ENCODE results near the gene SUMF2. TPM values are rescaled to one million over a fixed set of nuclear protein-coding genes. Genes with fewer than 3 reads are reported as not detected.

The SUMF2 gene
- total and polyA plus RNA-seq, 2 of the 13 experiments (the other 11 are each of a cell fraction or from before 2014, with no cell fraction given) = 48.9 to 54.4 TPM

DNA sequence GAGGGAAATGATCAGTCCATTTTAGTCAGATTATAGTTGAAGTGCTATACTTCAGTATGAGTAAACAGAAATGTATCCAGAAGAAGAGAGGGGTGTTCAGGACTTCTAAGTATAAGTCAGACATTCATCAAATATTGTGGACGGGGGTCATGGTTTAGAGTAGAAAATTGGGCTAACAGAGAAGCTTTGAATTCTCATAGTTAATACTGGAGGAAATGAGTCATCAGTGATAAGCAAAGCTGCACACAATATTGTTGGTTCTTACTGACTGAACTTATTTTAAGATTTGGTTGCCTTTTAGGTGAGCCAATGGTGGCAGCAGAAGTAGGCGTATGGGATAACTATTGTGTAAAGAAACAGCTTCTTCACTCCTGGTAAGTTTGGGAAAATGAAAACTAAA is 1.7 kb upstream of the SUMF2 start (continued):
- TF ChIP-seq, protein P1, sequence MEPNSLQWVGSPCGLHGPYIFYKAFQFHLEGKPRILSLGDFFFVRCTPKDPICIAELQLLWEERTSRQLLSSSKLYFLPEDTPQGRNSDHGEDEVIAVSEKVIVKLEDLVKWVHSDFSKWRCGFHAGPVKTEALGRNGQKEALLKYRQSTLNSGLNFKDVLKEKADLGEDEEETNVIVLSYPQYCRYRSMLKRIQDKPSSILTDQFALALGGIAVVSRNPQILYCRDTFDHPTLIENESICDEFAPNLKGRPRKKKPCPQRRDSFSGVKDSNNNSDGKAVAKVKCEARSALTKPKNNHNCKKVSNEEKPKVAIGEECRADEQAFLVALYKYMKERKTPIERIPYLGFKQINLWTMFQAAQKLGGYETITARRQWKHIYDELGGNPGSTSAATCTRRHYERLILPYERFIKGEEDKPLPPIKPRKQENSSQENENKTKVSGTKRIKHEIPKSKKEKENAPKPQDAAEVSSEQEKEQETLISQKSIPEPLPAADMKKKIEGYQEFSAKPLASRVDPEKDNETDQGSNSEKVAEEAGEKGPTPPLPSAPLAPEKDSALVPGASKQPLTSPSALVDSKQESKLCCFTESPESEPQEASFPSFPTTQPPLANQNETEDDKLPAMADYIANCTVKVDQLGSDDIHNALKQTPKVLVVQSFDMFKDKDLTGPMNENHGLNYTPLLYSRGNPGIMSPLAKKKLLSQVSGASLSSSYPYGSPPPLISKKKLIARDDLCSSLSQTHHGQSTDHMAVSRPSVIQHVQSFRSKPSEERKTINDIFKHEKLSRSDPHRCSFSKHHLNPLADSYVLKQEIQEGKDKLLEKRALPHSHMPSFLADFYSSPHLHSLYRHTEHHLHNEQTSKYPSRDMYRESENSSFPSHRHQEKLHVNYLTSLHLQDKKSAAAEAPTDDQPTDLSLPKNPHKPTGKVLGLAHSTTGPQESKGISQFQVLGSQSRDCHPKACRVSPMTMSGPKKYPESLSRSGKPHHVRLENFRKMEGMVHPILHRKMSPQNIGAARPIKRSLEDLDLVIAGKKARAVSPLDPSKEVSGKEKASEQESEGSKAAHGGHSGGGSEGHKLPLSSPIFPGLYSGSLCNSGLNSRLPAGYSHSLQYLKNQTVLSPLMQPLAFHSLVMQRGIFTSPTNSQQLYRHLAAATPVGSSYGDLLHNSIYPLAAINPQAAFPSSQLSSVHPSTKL (CRISPR knock-in tag; IDR thresholded peaks at IDR 0.05) = 0 out of 2 replicates have a peak, but pooled peaks have one; percentile 35
- TF ChIP-seq MXI1 (IDR thresholded peaks at IDR 0.05; ENCODE audit: borderline replicate concordance, low read depth, low read length) = no peak
- TF ChIP-seq ZSCAN12 (CRISPR knock-in tag; IDR thresholded peaks at IDR 0.05) = no peak
- peak; percentile 80 for TF ChIP-seq FOSL2 (CRISPR knock-in tag; IDR thresholded peaks at IDR 0.05)
- no peak for TF ChIP-seq ZNF792 (CRISPR knock-in tag; IDR thresholded peaks at IDR 0.05)
- TF ChIP-seq FOSL1 (CRISPR knock-in tag; IDR thresholded peaks at IDR 0.05; ENCODE audit: borderline replicate concordance) = peak; percentile 53; the same call in 1 of the 2 replicates
- 0 out of 2 replicates have a peak, but pooled peaks have one; percentile 32 for TF ChIP-seq MED1 (CRISPR knock-in tag; IDR thresholded peaks at IDR 0.05)

DNA sequence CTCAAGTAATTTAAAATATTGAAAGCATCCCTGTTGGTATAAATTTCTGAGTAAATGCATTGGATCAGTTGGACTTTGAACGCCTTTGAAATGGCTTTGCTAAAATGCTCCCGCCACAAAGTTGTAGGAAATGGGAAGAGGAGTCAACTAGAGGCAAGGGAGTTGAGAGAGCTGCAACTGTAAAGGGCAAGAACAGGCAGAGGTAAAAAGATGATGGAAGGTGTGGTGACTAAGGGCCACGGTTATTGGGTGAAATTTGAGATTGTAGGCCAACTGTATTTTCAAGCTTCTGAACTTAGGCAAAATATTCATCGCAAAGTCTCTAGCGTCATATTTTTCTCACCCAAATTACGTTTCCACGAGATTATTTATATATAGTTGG is 595 bp upstream of the SUMF2 start:
- POLR2A ChIA-PET = interaction anchor here (2.0 to 6.7 kb wide), 8 partner anchors 10 to 98 kb away, joined by 8 to 144 read pairs (median 20); partner anchors contain the start of genes CCT6A, CHCHD2, NIPSNAP2 and PSPH
- intact Hi-C loops (cut with micrococcal nuclease; ENCODE audit: unreplicated experiment) = loop anchor here (2.0 kb wide), 1 partner anchor 35 kb away; no protein-coding TSS in a partner anchor
- FAIRE-seq (no peak), ATAC-seq (0 out of 3 replicates have a peak, but pooled peaks have one; percentile 3), DNase-seq (ENCODE audit: low spot score) (peak; percentile 54)
- H3K4me3 ChIP-seq (replicated peaks in 1 of 3; ENCODE audit: insufficient read depth in 1 of 3, low read depth in 2 of 3, low read length in 3 of 3) = peak overlapping the region in 2 of 3 experiments; percentile 15 to 91; a peak in 1 of 6 replicates
- H4K20me1 ChIP-seq (ENCODE audit: insufficient read depth, low read length) = peaks cover 4% of the 10 kb centered on the region; the same call in 1 of the 2 replicates
- H3K36me3 ChIP-seq (replicated peaks in 1 of 2; ENCODE audit: control insufficient read depth in 1 of 2, insufficient read depth in 2 of 2, low read length in 2 of 2) = peaks cover 1 to 32% of the 10 kb centered on the region in 2 experiments; a peak in 4 of 5 replicates
- H3K4me2 ChIP-seq (ENCODE audit: low read depth, low read length) = peak overlapping the region; percentile 86
- no peak overlapping the region for H2AFZ ChIP-seq (ENCODE audit: low read length)
- in situ Hi-C loops (cut with HindIII; ENCODE audit: extremely low pct_ligation_motif_present, low pct_unique_long_range_greater_than_20kb) = no loop called here
- CTCF ChIA-PET (ENCODE audit: low intra/inter-chr PET ratio, low total read pairs) = interaction anchor here (1.9 kb wide), 1 partner anchor 30 kb away, joined by 5 read pairs; no protein-coding TSS in a partner anchor
- H3K27me3 ChIP-seq (ENCODE audit: control insufficient read depth in 1 of 2, insufficient read depth in 2 of 2, low read length in 2 of 2) = no peaks in the 10 kb centered on the region
- peak overlapping the region; percentile 90 for H3K27ac ChIP-seq (ENCODE audit: extremely low read length, insufficient read depth, low read length)
- H3K4me1 ChIP-seq (ENCODE audit: insufficient read depth, low read length) = peaks cover 69% of the 10 kb centered on the region
- no peaks in the 10 kb centered on the region for H3K9me3 ChIP-seq (ENCODE audit: low read length)
- peaks cover 5% of the 10 kb centered on the region for H3K79me2 ChIP-seq (ENCODE audit: insufficient read depth, low read length)
- WGBS (ENCODE audit: low lambda C conversion rate) = 79% methylated on average over 7 of the region's 7 CpGs
- TSS peak; percentile 71 for BruUV-seq (replicated peaks)
- H3K9ac ChIP-seq (ENCODE audit: insufficient read depth, low read depth, low read length) = peak overlapping the region; percentile 89; the same call in 1 of the 2 replicates
- TF ChIP-seq ATAD3A (CRISPR knock-in tag; IDR thresholded peaks at IDR 0.05) (no peak), IRF2 (CRISPR knock-in tag; IDR thresholded peaks at IDR 0.05) (no peak), HNF4A (CRISPR knock-in tag; IDR thresholded peaks at IDR 0.05) (peak; percentile 5; the same call in 1 of the 2 replicates), ZNF383 (CRISPR knock-in tag; IDR thresholded peaks at IDR 0.05; ENCODE audit: borderline replicate concordance) (0 out of 2 replicates have a peak, but pooled peaks have one; percentile 27), ZNF768 (CRISPR knock-in tag; IDR thresholded peaks at IDR 0.05) (no peak), NFE2L2 (IDR thresholded peaks at IDR 0.05; ENCODE audit: low read length) (no peak), ZNF431 (CRISPR knock-in tag; IDR thresholded peaks at IDR 0.05; ENCODE audit: borderline replicate concordance, low read depth) (no peak), ZNF333 (CRISPR knock-in tag; IDR thresholded peaks at IDR 0.05; ENCODE audit: borderline replicate concordance) (no peak)
- TF ChIP-seq, protein P2, sequence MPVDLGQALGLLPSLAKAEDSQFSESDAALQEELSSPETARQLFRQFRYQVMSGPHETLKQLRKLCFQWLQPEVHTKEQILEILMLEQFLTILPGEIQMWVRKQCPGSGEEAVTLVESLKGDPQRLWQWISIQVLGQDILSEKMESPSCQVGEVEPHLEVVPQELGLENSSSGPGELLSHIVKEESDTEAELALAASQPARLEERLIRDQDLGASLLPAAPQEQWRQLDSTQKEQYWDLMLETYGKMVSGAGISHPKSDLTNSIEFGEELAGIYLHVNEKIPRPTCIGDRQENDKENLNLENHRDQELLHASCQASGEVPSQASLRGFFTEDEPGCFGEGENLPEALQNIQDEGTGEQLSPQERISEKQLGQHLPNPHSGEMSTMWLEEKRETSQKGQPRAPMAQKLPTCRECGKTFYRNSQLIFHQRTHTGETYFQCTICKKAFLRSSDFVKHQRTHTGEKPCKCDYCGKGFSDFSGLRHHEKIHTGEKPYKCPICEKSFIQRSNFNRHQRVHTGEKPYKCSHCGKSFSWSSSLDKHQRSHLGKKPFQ (CRISPR knock-in tag; IDR thresholded peaks at IDR 0.05; ENCODE audit: insufficient replicate concordance) = peak; percentile 1
- TF ChIP-seq, protein P3, sequence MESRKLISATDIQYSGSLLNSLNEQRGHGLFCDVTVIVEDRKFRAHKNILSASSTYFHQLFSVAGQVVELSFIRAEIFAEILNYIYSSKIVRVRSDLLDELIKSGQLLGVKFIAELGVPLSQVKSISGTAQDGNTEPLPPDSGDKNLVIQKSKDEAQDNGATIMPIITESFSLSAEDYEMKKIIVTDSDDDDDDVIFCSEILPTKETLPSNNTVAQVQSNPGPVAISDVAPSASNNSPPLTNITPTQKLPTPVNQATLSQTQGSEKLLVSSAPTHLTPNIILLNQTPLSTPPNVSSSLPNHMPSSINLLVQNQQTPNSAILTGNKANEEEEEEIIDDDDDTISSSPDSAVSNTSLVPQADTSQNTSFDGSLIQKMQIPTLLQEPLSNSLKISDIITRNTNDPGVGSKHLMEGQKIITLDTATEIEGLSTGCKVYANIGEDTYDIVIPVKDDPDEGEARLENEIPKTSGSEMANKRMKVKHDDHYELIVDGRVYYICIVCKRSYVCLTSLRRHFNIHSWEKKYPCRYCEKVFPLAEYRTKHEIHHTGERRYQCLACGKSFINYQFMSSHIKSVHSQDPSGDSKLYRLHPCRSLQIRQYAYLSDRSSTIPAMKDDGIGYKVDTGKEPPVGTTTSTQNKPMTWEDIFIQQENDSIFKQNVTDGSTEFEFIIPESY (CRISPR knock-in tag; IDR thresholded peaks at IDR 0.05) = peak; percentile 50

Measured in HepG2 (cell line).